GM12878 (cell line): Measurements from ENCODE around the gene SAMD15. TPM values are rescaled to one million over a fixed set of nuclear protein-coding genes. Genes with fewer than 3 reads are reported as not detected.

Experiments
- ATAC-seq: fragments of 200-7000 bp; cut with Tn5 transposase; 3 replicates; pipeline ENCODE4 v1.9.1; 2020; ENCODE audit warnings: mild to moderate bottlenecking, moderate library complexity
- BruUV-seq: library from RNA; stranded (reverse); fragments of 400-500 nt; replicated peaks from 2 replicates; lab custom pipeline; 2021; lab: Mats Ljungman, UMichigan
- CTCF ChIA-PET: fragments of 300-600 bp; sonication (Branson Sonifier 250); formaldehyde crosslinking; extraction: SDS; loops from one replicate; lab custom pipeline; 2021; ENCODE audit warnings: inconsistent platforms; lab: Yijun Ruan, JAX
- POLR2A ChIA-PET: fragments of 350-600 bp; formaldehyde crosslinking; extraction: SDS; loops from one replicate; lab custom pipeline; 2021; ENCODE audit warnings: inconsistent platforms; lab: Charles Lee
- RAD21 ChIA-PET: fragments of 300-600 bp; sonication (Branson Sonifier 250); formaldehyde crosslinking; loops from one replicate; lab custom pipeline; 2023; ENCODE audit warnings: antibody characterized with exemption; ENCODE audit not compliant: unreplicated experiment; lab: Charles Lee
- SMC1A ChIA-PET: fragments of 300-600 bp; sonication (Branson Sonifier 250); formaldehyde crosslinking; loops from one replicate; lab custom pipeline; 2023; ENCODE audit not compliant: unreplicated experiment, uncharacterized antibody; lab: Charles Lee
- DNase-seq: peaks from one replicate; pipeline ENCODE4 v3.0.0-alpha.2; 2011; ENCODE audit warnings: low read depth, low spot score
- FAIRE-seq: peaks from 3 replicates; lab custom pipeline; 2011; peaks lifted over from hg19 to GRCh38; lab: Jason Lieb, UNC
- H2AFZ ChIP-seq: 2 replicates; pipeline ENCODE4 v1.6.0; 2011; ENCODE audit warnings: low read depth, low read length, control low read depth; ENCODE audit not compliant: control insufficient read depth
- H3K27ac ChIP-seq: 2 replicates; pipeline ENCODE4 v1.5.1; 2011; ENCODE audit warnings: control low read depth; ENCODE audit not compliant: control insufficient read depth, insufficient read depth
- H3K27me3 ChIP-seq, 2 experiments: replicated peaks in 1 of 2; 2 replicates each; pipeline versions ENCODE4 v1.6.0 to v1.6.1; 2011; ENCODE audit warnings: low read length in 1 of 2; ENCODE audit not compliant: control insufficient read depth in 2 of 2, insufficient read depth in 2 of 2
- H3K36me3 ChIP-seq, 2 experiments: 2 replicates each; pipeline ENCODE4 v1.5.1; 2011; ENCODE audit warnings: low read length in 1 of 2; ENCODE audit not compliant: control insufficient read depth in 2 of 2, insufficient read depth in 2 of 2
- H3K4me1 ChIP-seq: 2 replicates; pipeline ENCODE4 v1.6.1; 2011; ENCODE audit warnings: mild to moderate bottlenecking, low read length, moderate library complexity, mixed read lengths; ENCODE audit not compliant: control insufficient read depth, insufficient read depth
- H3K4me2 ChIP-seq: 2 replicates; pipeline ENCODE4 v1.6.0; 2011; ENCODE audit warnings: control low read depth; ENCODE audit not compliant: control insufficient read depth, insufficient read depth
- H3K4me3 ChIP-seq: fragments of 200-600 bp; sonication (generic); 2 replicates; pipeline ENCODE4 v1.5.1; 2016
- H3K79me2 ChIP-seq: 2 replicates; pipeline ENCODE4 v1.6.0; 2011; ENCODE audit warnings: low read length; ENCODE audit not compliant: control insufficient read depth, insufficient read depth
- H3K9ac ChIP-seq: 2 replicates; pipeline ENCODE4 v1.8.0; 2011; ENCODE audit warnings: low read length, control low read depth, mixed read lengths; ENCODE audit not compliant: control insufficient read depth, insufficient read depth
- H3K9me3 ChIP-seq: replicated peaks from 3 replicates; pipeline ENCODE4 v1.5.1; 2011; ENCODE audit warnings: mild to moderate bottlenecking, low read length; ENCODE audit not compliant: control insufficient read depth, insufficient read depth
- H4K20me1 ChIP-seq: 2 replicates; pipeline ENCODE4 v1.6.0; 2011; ENCODE audit not compliant: control insufficient read depth, insufficient read depth
- HCFC1 ChIP-seq: fragments of 150-350 bp; IDR thresholded peaks from 2 replicates; pipeline ENCODE4 v1.6.1; 2014; ENCODE audit warnings: low read length
- HDAC2 ChIP-seq: fragments of 200-600 bp; sonication (generic); IDR thresholded peaks from 2 replicates; pipeline ENCODE4 v1.6.1; 2017
- SREBF2 ChIP-seq: IDR thresholded peaks from 2 replicates; pipeline ENCODE4 v1.6.1; 2012; ENCODE audit warnings: mild to moderate bottlenecking, low read length
- ZNF687 ChIP-seq: fragments of 450-650 bp; IDR thresholded peaks from 2 replicates; pipeline ENCODE4 v1.6.1; 2017; ENCODE audit warnings: mild to moderate bottlenecking, moderate library complexity
- WGBS: methylation state at CpG from one replicate; pipeline ENCODE4 v1.1.6; 2016; ENCODE audit warnings: low lambda C conversion rate; ENCODE audit not compliant: insufficient replicate concordance, insufficient coverage; ENCODE audit errors: missing lambda C conversion rate; 5-methylcytosine and 5-hydroxymethylcytosine counted together
- in situ Hi-C: fragments of 300-500 bp; cut with MboI; formaldehyde crosslinking; loops from 9 replicates; pipeline ENCODE4 v1.14.3; 2018; ENCODE audit warnings: mixed read lengths
- intact Hi-C: fragments of 100-400 bp; cut with micrococcal nuclease; formaldehyde crosslinking; loops from one replicate; pipeline ENCODE4 v1.14.2; 2022; ENCODE audit not compliant: unreplicated experiment
- polyA plus RNA-seq, 11 experiments: library from polyadenylated mRNA; depleted of rRNA in 4 of 11; unstranded in 6 of 11; stranded (reverse) in 5 of 11; fragments of >200 nt; fragmentation: Nextera tagmentation in 4 of 11; fragmentation: Illumina TruSeq in 1 of 11; extraction: Ambion mirVana in 4 of 11; extraction: Trizol in 1 of 11; gene quantifications; 1 replicate in 1 of 11; 2 replicates in 10 of 11; pipeline versions ENCODE4 v1.2.1 to v1.2.3, GENCODE V29; 2011 to 2016; ENCODE audit warnings: inconsistent platforms in 2 of 11, missing spikeins in 2 of 11, low read depth in 1 of 11
- total RNA-seq, 4 experiments: library from RNA; depleted of rRNA in 3 of 4; stranded (reverse); fragments of >200 nt in 3 of 4; fragmentation: Illumina TruSeq in 1 of 4; extraction: Trizol in 1 of 4; gene quantifications; 2 replicates each; pipeline versions ENCODE4 v1.2.1 to v1.2.3, GENCODE V29; 2013 to 2021
- TF ChIP-seq, protein P1 (sequence below): IDR thresholded peaks from 2 replicates; pipeline ENCODE4 v1.6.1; 2011; ENCODE audit warnings: low read depth, low read length, improper control_type of control experiment, borderline replicate concordance

The SAMD15 gene
- total and polyA plus RNA-seq, 10 of the 15 experiments (the other 5 are each of a cell fraction or from before 2014, with no cell fraction given), result 0.33 to 2.0 (median 0.97) TPM

DNA sequence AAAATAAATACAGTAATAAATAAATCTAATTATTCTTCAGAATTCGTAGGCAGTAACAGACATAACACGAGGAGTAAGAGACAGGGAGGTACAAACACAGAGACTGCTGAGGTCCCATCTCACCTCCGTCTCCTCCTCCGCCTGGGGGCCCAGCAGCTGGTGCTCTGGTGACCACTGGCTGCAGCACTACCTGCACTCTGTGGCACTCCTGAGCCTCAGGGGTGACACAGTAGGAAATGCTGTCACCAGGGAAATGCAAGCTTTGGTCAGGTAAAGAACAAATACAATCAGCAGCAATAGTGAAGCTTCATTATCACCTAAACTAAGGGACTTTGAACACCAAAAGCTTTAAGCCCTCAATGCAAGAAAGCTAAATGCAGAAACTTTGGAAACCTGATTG is 36.8 kb upstream of the SAMD15 start (continued):
- no peak for TF ChIP-seq ZNF687
- TF ChIP-seq, all 136 proteins: peak for 0

GRCh38 chr14:77342726-77343397 is 34.3 kb upstream of the SAMD15 start:
- H3K9ac ChIP-seq, result no peak overlapping the region
- H3K4me2 ChIP-seq, result no peak overlapping the region
- no peak overlapping the region for H2AFZ ChIP-seq
- no TSS peak for BruUV-seq
- H3K27ac ChIP-seq, result no peak overlapping the region
- 94% methylated on average over 10 of the region's 10 CpGs for WGBS
- H3K4me3 ChIP-seq, result no peak overlapping the region
- H3K79me2 ChIP-seq, result no peaks in the 10 kb centered on the region
- TF ChIP-seq HDAC2 (no peak), SREBF2 (no peak), HCFC1 (no peak)
- TF ChIP-seq, protein P1, sequence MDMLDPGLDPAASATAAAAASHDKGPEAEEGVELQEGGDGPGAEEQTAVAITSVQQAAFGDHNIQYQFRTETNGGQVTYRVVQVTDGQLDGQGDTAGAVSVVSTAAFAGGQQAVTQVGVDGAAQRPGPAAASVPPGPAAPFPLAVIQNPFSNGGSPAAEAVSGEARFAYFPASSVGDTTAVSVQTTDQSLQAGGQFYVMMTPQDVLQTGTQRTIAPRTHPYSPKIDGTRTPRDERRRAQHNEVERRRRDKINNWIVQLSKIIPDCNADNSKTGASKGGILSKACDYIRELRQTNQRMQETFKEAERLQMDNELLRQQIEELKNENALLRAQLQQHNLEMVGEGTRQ, result no peak
- FAIRE-seq, result no peak
- H3K36me3 ChIP-seq, result peaks cover 15 to 16% of the 10 kb centered on the region in 2 experiments
- intact Hi-C loops (no loop called here), in situ Hi-C loops (no loop called here)
- H3K4me1 ChIP-seq, result no peaks in the 10 kb centered on the region
- CTCF ChIA-PET, result no interaction called here
- H4K20me1 ChIP-seq, result no peaks in the 10 kb centered on the region
- RAD21 ChIA-PET, result no interaction called here
- SMC1A ChIA-PET, result no interaction called here
- no peak for ATAC-seq
- DNase-seq, result no peak
- no peaks in the 10 kb centered on the region for H3K9me3 ChIP-seq
- POLR2A ChIA-PET, result no interaction called here
- no peaks in the 10 kb centered on the region for H3K27me3 ChIP-seq
